CD4-positive, alpha-beta T cell treated with Interleukin-6 for 4 hours (primary cell): ENCODE data around the gene CCDC85C.

Experiments used
- DNase-seq: peaks from one replicate; pipeline ENCODE4 v3.0.0-alpha.2; 2020; ENCODE audit warnings: mixed read lengths

The CCDC85C gene

GRCh38 chr14:99587460-99588278 lies 16.3 kb downstream of the CCDC85C start:
- no peak for DNase-seq

- DNase-seq = no peak
Measured at GRCh38 chr14:99586761-99587459, 17.1 kb downstream of the CCDC85C start.

GRCh38 chr14:99586054-99586760 lies 17.8 kb downstream of the CCDC85C start:
- DNase-seq = no peak

- no peak for DNase-seq
Measured at GRCh38 chr14:99584823-99585222, 19.2 kb downstream of the CCDC85C start.

- DNase-seq = no peak
Measured at GRCh38 chr14:99581938-99582337, 22.1 kb downstream of the CCDC85C start.

- no peak for DNase-seq
Measured at GRCh38 chr14:99581374-99581773, 22.6 kb downstream of the CCDC85C start.

GRCh38 chr14:99579903-99580571 lies 24.0 kb downstream of the CCDC85C start:
- no peak for DNase-seq

GRCh38 chr14:99579120-99579836 lies 24.7 kb downstream of the CCDC85C start:
- no peak for DNase-seq

GRCh38 chr14:99578541-99579101 lies 25.4 kb downstream of the CCDC85C start:
- no peak for DNase-seq

- DNase-seq = no peak
Measured at GRCh38 chr14:99576761-99577705, 27.0 kb downstream of the CCDC85C start.

- no peak for DNase-seq
Measured at GRCh38 chr14:99576304-99576703, 27.7 kb downstream of the CCDC85C start.

- no peak for DNase-seq
Measured at GRCh38 chr14:99575043-99576023, 28.7 kb downstream of the CCDC85C start.

- no peak for DNase-seq
Measured at GRCh38 chr14:99574099-99574880, 29.7 kb downstream of the CCDC85C start.

GRCh38 chr14:99573436-99574098 lies 30.4 kb downstream of the CCDC85C start:
- DNase-seq = no peak

- no peak for DNase-seq
Measured at GRCh38 chr14:99573000-99573330, 31.0 kb downstream of the CCDC85C start.

- DNase-seq = no peak
Measured at GRCh38 chr14:99572173-99572999, 31.6 kb downstream of the CCDC85C start.

- no peak for DNase-seq
Measured at GRCh38 chr14:99571303-99571986, 32.6 kb downstream of the CCDC85C start.
